GM18909 (cell line): Measurements from ENCODE around the gene SPATS2.
"Not testable (repeated sequence)": the region's sequence is repeated elsewhere in the genome, so short reads cannot be mapped to it uniquely, and the experiment has no call there.

ENCODE experiments used
- ATAC-seq: cut with Tn5 transposase; IDR thresholded peaks from one replicate; pipeline ENCODE4 v1.9.1; 2021; ENCODE audit warnings: mild to moderate bottlenecking; ENCODE audit not compliant: unreplicated experiment, poor library complexity

SPATS2 gene

DNA sequence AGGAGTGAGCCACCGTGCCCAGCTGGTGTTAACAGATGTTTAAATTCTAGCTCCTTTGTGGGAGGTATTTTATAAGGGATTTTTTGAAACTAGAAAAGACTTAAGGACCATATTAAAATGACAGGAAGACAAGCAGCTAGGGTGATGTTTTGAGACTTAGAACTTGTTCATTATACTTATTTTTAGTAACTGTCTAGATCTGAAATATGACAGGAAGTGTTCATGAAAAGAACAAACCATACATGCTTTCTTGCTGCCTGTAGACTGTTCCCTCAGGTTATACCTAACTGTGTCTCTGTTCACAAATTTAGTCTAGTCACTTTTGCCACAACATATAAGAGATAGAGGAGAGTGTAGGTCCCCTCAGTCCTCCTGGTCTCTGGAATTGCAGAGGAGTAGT lies 134.6 kb downstream of the SPATS2 start:
- no peak for ATAC-seq

DNA sequence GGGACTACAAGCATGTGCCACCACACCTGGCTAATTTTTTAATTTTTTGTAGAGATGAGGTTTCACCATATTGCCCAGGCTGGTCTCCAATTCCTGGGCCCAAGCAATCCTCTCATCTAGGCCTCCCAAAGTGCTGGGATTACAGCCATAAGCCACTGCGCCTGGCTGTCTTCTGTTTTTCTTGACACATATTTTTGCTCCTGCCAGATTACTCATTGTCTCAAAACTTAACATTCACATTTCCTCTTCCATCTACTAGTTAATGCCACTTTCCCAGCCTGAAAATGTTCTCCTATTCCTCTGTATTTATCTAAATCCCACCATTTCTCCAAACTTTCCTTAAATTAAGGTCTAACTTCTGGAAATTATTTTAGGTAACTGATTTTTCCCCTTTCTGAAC lies 135.3 kb downstream of the SPATS2 start:
- ATAC-seq = no peak

DNA sequence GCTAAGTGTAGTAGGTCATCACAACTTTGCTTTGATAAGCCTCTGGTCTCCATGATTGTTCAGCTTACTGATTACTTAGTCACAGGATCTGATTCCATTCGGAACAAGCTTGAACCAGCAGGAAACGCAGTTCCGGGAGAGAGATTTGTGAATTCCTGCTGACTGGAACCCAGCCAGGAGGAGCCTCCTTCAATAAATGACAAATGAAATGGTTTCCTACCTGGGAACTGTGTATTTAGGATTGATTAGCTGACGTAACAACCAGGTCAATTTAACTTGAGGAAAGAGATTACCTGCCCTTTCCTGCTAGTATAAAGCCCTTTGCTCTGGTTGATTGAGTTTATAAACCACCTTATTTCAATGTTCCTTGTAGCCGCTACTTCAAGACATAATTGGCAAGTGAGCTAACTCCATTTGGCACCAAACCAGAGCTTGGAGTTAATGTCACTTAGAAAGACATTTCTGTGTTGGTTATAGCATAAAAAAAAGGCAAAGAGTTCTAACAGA lies 136.5 kb downstream of the SPATS2 start:
- no peak for ATAC-seq

DNA sequence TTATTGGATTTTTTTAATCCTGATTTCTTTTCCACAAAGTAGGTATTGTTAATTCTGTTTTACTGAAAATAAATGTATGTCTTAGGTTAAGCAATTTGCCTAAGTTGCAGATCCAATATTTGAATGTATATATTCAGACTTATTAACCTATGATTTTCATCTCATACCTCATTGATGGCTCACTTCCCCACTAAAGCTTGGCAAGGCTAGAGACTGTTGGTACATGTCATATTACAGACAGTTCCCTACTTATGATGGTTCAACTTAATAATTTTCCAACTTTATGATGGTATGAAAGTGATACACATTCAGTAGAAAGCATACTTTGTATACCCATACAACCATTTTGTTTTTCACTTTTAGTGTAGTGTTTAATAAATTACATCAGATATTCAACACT lies 138.4 kb downstream of the SPATS2 start:
- no peak for ATAC-seq

DNA sequence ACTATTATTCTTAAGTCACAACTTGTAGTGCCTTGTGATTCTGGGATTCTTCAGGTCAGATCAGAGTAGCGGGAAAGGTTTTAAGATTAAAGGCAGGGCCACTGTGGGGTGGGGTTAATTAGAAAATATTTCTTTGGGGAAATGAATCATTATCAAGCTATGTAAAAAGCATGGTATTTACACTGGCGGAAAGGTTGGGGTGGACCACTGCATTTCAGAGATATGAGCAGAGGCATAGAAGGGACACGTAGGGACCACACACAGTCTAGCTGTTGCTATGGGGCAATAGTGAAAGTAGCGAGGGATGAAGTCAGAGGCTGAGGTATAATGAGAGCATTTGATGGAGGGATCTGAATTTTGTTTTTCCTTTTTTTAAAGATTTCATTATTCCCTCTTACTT lies 139.9 kb downstream of the SPATS2 start:
- ATAC-seq = no peak

DNA sequence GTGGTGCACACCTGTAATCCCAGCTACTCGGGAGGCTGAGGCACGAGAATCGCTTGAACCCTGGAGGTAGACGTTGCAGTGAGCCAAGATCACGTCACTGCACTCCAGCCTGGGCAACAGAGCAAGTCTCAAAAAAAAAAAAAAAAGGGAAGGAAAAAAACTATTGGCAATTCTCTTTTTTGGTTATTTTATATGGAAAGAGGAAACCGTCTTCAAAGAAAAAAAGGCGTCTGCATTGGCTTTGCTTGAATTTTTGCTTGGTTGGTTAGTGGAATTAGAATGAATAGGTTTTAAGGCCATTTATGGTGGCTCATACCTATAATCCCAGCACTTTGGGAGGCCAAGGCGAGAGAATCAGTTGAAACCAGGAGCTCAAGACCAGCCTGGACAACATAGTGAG lies 142.4 kb downstream of the SPATS2 start:
- ATAC-seq = not testable (repeated sequence)

DNA sequence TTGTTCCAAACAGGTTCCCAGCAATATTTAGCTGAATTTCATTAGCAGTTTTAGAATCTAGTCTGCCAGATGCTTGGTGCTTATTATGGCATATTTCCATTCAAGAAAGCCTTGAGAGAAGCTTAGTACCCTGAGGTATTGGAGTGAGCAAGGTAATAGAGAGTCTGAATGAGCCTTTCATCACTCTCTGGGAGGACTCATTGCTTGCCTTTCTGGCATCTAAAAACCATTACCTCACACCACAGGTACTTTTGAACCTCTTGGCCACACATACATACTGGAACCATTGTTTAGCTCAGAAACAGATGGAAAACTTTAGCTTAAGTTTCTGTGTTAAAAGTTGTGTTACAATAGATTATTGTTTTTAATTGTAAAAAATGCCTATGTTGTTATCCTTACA lies 144.1 kb downstream of the SPATS2 start:
- no peak for ATAC-seq

DNA sequence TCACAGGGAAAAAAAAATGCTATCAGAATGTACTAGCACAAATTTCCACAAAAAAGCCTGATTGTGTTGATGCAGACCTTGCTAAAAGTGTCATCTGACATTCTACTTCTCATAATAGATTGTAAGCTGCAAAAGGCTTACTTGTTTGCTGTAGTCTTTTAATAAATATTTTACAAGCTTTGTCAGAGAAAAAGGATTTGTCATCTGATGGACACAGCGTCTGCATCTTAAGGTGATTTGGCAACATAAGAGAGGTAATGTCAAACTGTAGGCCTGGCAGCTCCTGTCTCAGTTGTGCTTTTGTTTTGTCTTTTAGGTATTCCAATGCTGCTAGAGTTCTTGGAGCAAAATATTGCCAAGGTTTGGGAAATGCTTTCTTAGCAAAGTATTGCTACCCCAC lies 145.3 kb downstream of the SPATS2 start:
- ATAC-seq = no peak

DNA sequence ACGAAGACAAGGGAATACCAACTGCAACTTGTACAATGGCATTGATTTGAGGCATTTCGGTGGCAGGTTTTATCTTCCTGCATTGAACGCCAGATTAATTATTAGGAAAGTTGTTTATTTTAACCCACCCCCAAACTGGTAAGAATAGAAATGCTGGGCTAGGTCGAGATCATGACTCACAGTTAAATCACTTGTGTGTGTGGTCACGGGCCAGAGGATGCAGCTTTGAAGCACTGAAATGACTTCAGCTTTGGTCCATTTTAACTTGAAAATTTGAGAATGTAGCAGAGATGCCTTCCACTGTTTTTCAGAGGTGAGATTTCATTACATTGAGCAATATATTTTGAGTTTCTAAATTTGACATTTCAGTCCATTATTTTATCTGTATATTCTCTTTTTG lies 148.0 kb downstream of the SPATS2 start:
- ATAC-seq = no peak

DNA sequence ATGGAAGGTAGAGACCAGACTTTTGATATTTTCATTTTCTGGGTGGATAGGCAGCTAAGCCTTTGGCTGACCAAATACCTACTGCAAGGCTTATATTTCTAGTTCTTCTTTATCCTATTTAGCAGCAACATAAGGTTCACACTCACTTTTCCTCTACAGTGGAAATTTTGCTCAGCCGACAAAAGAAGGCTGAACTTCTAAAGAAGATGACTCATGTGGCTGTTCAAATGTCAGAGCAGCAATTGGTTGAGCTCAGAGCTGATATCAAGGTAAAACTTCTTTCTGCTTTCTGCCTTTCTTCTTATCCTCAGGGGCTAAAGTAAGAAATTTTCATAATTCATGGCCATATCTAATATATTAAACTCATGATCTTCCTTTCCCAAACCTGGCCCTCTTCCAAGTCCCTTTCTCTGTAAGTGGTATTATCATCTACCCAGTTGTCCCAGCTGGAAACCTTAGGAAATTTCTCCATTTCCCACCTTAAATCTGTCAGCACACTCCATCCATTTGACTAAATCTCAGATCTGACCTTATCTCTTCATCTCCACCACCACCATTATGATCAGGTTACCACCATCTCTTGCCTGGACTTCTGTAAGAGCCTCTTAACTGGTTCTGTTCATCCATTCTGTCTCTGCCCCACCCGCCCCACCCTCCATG lies 151.8 kb downstream of the SPATS2 start:
- ATAC-seq = no peak

DNA sequence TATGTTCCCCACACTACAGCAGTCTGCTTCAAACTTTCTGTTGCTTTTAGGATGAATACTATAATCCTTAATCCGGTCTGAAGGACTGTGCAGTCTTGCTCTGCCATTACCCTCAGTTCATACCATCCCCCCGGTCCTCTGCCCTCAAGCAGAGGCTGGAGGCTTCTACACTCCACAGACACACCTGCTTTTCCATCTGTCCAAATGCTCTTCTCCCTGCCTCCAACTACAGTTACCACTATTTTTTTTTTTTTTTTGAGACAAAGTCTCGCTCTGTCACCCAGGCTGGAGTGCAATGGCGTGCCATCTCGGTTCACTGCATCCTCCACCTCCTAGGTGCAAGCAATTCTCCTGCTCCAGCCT lies 152.3 kb downstream of the SPATS2 start:
- no peak for ATAC-seq

DNA sequence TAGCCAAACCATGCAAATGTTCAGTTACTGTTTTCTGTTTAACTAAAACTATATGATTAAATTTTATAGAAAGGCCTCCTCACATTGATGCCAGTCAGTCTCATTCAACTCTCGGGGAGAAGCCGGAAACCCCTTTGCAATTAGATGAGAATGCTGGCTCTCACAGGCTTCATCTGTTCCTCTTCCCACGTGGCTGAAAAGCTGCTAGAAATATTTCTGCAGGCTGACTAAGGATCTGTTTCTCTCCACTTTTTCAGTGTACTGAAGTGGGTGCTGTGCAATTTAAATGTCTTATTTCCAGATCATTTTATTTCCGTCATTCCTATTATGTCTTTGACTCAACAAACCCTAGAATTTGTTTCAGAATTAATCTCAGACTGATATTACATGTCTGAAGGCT lies 154.1 kb downstream of the SPATS2 start:
- ATAC-seq = no peak

DNA sequence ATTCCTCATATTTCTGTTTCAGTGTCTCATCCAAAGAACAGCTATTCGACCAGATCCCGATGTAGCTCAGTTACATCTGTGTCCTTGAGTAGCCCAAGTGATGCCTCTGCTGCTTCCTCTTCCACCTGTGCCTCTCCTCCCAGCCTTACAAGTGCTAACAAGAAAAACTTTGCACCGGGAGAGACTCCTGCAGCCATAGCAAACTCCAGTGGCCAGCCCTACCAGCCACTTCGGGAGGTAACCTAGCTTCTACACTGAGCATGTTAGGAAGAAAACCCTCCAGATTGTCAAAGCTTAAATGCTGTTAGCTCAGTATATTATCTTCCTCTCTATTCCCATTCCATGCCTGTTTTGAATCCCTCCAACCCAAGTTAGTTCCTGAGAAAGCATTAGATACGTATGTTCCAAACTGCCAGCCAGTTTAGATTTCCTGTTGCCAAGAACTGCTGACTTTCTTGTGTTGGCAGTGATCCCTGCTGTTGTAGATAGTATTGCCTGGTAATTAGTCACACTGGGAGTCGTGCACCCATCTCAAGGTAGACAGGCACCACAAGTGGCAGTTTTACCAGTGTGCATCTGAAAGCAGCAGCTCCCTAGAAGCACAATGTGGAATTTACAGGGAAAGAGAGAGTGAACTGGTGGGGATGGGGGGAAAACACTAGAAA lies 157.5 kb downstream of the SPATS2 start:
- ATAC-seq = no peak

DNA sequence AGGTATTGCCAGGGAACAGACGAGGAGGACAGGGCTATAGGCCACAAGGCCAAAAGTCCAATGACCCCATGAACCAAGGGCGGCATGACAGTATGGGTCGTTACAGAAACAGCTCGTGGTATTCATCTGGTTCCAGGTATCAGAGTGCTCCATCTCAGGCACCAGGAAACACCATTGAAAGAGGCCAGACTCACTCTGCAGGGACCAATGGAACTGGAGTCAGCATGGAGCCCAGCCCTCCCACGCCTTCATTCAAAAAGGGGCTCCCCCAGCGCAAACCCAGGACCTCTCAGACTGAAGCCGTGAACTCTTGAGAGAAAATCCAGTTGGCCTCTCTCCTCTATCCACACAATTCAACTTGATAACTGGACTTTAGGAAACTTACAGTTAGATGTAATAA lies 158.7 kb downstream of the SPATS2 start:
- ATAC-seq = no peak

DNA sequence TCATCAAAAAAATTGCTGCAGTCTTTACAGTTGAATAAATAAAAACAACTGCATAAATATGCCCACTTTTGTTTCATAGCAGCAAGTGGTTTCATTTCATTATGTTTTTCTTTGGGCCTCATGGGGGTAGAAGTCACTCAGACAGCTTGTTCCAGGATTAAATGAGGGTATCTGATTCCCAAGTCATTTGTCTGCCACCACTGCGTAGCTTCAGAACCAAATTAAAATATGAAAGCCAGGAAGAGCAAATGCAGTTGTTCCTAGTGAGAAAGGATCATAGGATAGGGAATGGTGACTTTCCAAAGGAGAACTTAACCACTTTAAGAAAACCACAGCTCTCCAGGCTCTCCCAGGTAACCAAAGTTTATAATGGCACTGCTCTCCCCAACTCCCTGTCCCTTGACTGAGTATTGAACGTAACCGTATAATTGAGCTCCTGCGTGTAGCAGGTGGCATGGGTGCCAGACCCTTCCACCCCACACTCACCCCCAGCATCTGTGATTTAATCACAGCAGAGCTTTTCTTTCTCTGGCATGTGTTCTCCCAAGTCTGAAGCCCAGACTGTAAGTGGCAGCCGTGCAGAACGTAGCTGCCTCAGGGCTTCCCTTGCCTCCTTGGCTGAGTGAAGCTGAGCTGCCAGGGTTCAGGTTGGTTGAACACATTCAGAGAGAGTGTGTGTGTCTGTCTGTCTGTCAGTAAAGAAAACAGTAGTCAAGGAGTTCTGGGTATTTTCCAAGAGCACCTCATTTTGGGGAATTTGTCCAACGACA lies 160.3 kb downstream of the SPATS2 start:
- ATAC-seq = no peak

DNA sequence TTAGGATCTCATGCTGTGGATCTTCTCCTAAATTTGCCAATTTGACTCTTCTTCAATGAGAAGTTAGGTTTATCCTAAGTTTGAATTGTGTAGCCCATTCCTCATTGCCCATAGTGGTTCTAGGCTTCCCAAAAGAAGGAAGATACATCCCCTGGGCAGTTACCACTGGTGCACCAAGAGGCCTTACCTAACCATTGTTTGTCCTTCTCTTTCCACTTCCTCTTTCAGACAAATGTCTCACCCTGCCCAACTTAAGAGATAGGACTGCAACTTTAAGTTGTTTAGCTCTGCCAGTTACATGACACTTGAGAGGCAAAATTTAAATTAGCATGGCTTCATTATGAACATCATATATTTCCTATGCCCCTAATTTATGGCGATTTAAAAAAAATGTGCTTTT lies 162.2 kb downstream of the SPATS2 start:
- no peak for ATAC-seq

DNA sequence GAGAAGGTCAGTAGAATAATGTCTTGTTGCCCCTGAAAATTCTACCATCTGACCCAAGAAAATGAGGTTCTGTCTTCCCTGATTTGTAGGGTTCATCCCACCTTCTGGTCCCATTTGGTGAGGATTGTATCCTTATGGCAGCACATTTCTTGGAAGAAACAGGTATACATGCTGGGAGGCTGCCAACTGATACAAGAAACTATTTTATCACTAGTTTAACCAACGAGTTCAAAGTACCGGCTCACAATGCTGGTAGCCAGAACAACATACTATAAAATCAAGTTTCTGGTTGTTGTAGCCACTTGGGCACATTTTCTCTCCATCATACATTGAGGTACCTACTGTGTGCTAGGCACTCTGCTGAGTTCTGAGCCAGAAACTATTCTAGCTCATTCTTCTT lies 164.5 kb downstream of the SPATS2 start:
- ATAC-seq = no peak

DNA sequence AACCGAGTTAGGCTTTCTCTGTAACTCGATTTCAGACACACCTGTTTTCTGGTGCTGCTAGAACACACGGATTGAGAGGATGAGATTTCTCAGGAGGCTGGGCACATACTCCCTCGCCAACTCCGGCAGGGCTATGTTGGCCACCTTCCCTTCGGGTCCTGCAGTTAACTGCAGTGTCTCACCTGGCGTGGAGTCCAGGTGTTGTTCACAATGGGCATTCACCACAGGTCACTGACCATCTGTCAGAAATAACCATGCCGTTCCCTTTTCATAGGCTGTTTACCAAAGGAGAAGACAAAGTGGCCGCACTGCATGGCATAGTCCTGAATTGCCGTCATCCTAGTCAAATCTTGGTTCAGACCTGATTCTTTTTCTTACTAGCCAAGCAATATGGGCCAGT lies 166.1 kb downstream of the SPATS2 start:
- no peak for ATAC-seq

DNA sequence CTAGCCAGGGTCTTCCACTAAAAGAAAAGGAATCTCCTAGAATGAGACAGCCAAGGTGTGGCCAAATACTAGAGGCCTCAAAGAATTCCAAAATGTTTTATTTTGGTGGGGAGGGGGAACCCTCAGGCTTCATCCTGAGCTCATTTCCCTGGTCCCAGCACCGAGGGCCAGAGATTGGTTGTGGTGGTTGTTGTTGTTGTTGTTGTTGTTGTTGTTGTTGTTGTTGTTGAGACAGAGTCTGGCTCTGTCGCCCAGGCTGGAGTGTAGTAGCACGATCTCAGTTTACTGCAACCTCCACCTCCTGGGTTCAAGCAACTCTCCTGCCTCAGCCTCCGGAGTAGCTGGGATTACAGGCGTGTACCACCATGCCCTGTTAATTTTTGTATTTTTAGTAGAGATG lies 166.9 kb downstream of the SPATS2 start:
- ATAC-seq = not testable (repeated sequence)

DNA sequence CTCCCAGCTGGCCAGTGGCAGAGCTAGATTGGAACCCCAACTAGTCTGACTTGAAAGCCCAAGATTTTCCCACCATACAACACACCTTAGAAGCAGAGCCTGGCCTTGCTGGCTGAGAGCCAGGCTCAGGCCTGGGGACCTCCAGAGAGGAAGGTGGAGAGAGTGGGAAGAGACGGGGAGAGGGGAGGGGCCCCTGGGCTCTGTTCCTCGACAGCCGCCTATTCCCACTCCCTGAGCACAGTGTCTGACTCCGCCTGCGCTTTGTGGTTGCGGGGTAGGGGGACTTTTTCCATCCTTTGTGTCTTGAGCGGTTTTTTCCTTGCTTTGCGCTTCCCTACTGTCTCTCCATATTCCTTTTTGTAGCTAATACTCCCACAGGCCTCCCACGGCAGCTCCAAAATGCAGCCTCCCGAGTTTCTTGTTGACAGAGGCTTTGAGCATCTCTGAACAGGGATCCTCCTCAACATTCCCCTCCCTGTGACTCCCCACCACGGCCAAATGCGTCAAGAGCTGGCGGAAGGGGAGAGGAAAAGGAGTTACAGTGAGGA lies 167.5 kb downstream of the SPATS2 start:
- no peak for ATAC-seq

DNA sequence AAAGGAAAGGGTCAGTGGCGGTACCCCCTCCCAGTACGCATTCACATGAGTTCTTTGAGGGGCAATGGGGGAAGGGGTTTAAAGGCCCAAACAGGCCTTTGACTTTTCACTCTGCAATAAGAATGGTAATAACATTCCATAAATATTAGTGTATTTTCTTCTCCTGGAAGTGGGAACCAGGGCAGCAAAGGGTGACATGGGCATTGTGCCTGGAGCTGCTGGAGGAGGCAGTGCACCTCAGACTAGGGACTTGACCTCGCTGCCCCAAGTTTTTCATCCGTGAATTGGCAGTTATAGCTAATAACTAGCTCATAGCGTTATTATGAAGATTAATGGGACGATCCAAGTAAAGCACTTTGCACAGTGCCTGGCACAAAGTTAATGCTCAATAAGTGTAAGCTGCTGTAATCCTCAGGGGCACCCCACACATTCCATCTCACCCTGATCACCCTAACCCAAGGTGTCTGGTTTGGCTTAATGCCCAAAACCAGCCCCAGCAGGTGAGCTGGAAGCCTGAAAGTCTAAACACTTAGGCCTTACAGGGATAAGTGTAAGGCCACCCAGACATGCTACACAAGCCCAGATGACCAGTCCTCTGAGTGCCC lies 168.8 kb downstream of the SPATS2 start:
- ATAC-seq = no peak
